ENCODE results near the gene PMAIP1.

The PMAIP1 gene

DNA sequence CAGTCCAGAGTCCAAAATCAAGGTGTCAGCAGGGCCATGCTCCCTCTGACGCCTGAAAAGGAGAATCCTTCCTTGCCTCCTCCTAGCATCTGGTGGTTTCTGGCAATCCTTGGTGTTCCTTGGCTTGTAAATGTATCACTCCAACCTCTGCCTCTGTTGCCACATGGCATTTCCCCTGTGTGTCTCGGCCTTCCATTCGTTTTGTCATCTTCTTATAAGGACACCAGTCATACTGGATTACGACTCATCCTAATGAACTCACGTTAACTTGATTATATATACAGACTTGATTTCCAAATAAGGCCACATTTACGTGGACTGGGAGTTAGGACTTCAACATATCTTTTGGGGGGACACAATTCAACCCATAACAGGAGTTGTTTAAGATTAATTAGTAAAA lies 15.8 kb downstream of the PMAIP1 start:
- no peak for DNase-seq

DNA sequence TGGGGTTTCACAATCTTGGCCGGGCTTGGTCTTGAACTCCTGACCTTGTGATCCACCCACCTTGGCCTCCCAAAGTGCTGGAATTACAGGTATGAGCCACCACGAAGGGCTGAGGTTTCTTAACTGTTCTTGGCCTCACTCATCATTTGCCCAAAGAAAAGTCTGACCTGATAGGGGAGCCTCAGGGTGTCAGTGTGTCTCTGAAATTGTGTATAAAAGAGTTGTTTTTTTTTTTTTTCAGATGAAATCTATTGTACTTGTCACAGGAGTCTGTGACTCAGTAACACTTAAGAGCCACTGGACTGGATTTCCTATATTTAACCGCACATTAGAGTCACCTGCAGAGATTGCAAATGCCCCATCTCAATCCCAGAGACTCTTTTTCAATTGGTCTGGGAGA lies 16.9 kb downstream of the PMAIP1 start:
- no peak for DNase-seq

DNA sequence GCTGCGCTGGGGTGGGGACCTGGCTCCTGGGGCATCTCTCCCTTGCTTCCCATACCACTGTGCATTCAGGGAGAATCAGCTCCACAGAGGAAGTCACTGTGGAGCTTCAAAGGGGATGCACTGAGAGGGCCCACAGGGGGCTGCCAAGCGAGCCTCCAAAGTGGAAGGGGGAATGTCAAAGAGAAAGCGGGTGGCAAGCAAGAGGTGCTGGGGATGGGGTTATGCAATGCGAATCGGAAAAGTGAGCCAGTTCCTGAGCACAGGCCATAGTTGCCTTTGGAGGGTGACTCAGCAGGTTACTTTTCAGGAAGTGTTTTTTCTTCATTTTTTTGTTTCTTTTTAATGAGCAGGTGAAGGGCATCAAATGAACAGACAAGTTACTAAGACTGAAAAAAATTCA lies 17.6 kb downstream of the PMAIP1 start:
- DNase-seq = no peak

DNA sequence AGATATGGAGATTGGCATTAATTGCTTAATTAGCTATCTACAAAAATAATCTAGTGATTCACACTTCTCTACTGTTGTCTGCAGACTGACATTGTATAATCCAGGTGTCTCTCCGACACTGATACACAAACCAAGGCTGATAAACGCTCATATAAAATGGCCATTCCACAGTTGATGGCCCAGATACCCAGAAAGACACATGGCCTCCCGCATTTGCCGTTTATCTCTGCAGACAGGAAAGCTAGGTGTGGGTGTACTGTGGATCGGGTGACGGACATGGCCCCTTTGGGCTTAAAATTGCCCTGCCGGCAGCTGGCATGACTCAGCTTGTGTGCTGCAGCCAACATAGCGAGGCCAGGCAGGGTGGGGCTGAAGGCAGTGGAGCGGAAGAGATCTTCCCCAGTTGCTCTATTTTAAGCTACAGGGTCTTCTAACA lies 18.5 kb downstream of the PMAIP1 start:
- DNase-seq = no peak

DNA sequence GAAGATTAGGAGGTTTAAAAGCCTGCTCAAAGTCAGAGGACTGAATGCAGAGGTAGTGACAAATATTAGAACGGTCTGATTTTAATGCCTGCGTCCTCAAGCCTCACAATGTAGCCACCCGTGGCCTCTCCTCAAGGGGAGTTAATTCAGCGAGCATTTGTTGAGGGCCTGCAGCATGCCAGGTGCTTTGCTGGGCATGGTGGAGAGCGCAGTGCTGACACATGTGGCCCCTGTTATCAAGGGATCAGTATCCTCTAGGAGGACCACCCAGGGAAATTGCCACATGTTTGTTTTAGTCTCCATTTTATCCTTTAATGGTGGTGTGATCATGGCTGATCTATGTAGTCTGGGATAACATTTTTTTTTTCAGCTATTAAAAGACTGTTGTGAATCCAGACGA lies 19.2 kb downstream of the PMAIP1 start:
- no peak for DNase-seq

DNA sequence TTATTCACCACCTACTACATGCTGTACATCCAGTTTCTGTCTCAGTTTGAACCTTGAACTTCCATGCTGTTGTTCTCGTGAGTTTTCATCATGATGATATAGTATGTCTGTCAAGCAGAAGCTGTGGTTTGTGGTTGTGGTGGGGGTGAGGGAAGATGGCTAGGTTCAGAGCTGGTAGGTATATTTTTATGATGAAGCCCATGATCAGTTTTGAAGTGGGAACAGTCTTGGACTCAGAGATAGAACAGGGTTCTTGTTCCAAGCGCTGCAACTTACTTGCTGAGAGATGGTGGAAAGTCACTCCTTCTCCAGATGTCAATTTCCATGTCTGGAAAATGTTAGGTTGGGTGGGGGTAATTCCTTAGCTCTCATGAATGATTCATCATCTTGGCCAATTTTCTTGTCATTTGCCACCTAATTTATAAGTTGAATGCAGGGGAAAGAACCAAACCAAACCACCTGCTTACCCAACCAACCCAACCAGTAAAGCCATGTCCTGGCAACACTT lies 21.6 kb downstream of the PMAIP1 start:
- no peak for DNase-seq

DNA sequence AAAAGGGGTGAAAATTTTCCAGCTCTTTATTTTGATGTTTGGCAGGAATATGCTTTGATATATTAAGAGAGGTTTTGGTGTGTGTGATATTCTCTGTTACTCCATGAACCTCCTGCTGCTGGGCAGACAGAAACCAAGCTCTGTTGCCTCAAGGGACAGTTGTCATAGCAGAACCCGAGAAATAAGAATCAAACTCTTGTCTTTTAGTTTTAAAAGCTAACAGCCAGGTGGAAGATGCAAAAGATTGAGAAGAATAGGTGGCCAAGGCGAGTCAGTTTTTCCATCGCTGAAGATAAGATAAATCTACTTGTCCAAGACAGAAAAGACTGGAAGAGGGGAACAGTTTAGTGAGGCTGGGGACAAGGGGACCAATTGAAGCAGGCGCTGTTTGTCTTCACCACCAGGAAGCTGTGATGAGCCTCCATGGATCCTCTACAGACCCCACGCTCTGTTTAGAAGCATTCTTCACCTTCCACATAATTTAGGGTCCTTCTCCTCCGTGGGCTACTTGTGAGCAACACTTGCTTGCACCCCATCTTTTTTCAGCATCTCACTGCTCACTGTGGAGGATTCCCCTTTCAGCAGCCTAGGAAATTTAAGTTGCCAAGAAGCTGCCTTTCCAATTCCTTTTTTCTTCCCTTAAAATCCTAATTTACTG lies 23.9 kb downstream of the PMAIP1 start:
- DNase-seq = no peak

DNA sequence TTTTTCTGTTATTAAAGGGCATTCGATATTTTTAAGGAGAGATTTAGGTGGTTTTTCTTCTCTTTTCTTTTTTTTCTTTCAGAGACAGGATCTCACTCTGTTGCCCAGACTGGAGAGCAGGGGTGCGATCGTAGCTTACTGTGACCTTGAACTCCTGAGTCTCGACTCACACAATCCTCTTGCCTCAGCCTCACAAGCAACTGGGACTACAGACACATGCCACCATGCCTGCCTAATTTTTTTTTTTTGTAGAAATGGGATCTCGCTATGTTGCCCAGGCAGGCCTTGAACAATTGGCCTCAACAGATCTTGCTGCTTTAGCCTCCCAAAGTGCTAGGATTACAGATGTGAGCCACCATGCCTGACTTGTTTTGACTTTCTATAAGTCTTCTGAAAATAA lies 26.3 kb downstream of the PMAIP1 start:
- DNase-seq = no peak

DNA sequence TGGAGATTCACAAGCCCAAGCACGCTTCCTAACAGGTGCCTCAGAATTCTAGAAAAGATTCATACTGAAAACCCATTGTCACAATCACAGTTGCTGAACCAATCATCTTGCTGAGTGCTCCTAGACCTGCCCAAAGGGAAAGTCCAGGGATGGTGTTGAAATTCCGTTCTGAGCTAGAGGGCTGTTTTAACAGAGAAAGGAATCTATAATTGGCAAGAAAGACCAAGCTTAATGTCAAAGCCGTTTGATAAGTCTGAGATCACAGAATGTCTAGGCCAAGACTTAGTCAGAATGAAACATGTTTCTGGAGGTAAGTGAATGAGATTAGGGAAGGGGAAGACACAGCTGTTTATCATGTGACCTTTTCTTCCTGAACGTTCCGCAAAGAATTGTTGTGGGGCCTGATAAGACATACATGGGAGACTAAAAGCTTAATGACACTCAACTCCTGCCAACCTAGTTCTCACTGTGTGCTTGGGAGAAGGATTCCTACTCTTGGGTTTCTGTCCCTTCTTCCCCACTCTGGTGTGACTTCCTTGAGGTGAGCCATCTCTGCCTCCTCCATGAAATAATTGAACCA lies 27.5 kb downstream of the PMAIP1 start:
- no peak for DNase-seq

DNA sequence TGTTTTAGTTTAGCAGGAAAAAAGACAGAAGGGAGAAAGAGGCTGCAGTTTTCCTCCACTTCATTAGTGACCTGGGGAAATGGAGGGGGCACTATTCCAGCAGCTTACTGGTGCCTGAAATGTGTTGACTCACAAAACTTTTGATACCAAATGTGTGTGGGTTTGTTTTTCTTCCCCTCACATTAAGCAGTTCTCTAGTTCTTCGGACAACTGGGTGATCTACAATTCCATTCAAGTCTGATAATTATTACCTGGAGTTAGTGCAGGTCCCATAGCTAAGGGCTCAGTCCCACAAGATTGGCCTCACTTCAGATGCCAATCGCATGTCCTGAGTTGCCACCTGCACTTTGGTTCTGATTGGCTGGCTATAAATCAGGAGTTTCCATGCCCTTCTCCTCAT lies 28.4 kb downstream of the PMAIP1 start:
- DNase-seq = no peak

DNA sequence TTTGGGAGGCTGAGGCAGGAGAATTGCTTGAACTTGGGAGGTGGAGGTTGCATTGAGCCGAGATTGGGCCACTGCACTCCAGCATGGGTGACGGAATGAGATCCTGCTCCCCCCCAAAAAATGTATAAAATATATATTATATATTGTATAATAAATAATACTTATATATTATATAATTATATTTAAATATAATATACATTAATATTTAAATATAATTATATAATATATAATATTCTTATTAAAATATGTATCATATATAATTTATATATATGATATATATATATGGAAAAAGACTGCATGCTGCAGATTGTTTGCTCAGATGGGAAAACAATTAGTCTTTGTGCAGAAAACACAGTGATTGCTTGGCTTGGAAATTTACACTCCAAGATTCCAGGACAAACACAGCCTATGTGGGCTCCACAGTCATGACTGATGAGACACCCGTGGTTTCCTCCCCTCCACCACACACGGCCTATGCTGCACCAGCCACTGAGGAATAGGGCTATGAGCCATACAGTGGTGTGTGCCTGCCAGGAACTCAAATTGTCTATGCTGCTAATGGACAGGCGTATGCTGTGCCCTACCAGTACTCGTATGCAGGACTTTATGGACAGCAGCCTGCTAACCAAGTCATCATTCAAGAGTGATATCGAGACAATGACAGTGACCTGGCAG lies 30.0 kb downstream of the PMAIP1 start:
- DNase-seq = no peak

DNA sequence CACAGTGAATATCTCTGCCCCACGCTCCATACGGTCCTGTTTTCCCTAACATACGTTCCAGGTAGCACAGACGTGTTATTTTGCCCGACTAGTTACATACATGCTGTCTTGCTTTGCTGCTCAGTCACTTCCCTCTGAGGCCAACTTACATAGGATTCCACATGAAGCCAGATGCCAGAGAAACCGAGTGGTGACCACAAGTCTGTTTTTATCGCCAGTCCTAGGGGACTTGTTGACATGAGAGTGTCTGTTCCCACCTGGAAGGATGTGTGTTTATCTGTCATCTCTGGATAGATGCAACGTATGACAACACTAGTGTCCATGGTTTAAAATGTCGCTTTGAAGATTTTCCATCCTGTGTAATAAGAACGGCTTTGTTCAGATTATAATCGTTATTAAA lies 32.6 kb downstream of the PMAIP1 start:
- no peak for DNase-seq

DNA sequence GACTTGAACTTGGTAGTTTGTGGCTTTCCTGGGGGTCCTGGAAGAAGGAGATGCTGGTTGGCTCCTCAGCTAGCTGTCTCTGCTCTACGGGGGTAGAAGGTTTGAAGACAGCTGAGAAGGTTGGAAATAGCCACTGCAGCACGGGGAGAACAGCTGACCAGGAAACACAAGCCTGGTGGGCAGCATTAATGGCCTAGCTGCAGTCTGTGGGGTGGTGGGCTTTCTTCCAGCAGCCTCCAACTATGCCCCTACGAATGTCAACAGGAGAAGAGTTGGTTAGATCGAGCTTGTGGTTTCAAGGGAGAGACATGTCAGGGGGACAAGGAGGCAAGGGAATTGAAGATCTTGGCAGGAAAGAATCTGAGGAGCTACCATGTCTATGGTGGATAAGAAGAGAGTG lies 38.9 kb downstream of the PMAIP1 start:
- DNase-seq = no peak

DNA sequence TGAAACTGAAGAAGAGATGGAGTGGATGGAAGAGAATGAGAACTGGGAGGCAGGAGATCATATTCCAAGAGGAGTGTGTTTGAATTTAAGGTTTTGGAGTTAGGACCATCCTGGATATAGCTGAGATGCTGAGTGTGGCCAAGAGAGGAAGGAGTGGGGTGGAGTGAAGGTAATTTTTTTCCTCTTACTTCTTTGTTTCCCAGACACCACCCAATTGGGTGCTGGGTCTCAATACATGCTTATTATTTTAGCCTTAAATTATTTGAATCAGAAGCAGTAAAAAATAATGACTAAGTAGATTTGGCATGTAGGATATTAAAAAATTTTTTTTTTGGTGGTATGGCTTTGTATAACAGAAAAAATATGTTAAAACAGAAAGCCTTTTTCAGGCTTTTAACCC lies 39.3 kb downstream of the PMAIP1 start:
- DNase-seq = no peak

DNA sequence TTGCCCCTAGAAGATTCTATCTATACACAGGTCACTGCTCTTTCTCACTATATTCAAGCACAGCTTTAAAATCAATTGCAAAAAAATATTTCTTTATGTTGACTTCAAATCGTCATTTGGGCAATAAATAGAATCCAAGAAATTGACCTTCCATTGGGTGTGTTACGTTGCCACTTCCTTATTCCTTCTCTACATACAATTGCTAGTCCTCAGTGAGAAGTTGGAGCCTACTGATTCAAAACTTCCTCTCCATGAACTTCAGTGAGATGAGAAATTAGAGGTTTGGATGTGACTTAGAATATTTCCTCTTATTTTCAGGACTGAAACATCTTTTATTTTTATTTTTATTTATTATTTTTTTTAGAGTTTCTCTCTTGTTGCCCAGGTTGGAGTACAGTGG lies 40.3 kb downstream of the PMAIP1 start:
- DNase-seq = no peak

DNA sequence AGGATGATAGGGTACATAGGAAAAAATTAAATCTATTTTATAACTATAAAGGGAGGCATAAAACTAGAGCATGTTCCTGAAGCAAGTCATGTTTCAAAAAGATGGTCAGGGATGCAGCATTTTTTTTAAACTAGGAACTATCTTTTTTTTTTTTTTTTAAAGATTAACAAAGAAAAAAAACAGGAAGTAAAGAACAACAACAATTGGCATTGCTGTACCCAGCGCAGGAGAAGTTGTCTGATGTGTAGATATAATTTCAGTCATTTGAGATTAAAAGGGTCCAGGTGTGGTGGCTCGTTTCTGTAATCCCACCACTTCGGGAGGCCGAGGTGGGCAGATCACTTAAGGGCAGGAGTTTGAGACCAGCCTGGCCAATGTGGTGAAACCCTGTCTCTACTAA lies 41.5 kb downstream of the PMAIP1 start:
- no peak for DNase-seq

DNA sequence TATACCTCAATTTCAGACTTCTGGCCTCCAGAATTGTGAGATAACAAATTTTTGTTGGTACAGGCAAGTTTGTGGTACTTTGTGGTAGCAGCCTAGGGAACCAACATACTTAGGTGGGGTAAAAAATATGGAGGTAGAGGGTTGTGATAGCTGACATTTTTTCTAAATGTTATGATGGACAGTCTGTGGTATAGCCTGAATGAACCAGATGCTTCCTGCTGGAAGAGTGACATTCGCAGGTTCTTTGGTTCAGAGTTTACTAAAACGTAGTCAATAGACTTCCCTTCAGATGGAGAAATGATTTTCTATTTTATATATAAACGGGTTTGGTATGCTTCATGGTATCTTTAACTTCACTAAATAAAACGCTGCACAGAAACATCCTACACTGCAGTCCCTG lies 42.8 kb downstream of the PMAIP1 start:
- no peak for DNase-seq

DNA sequence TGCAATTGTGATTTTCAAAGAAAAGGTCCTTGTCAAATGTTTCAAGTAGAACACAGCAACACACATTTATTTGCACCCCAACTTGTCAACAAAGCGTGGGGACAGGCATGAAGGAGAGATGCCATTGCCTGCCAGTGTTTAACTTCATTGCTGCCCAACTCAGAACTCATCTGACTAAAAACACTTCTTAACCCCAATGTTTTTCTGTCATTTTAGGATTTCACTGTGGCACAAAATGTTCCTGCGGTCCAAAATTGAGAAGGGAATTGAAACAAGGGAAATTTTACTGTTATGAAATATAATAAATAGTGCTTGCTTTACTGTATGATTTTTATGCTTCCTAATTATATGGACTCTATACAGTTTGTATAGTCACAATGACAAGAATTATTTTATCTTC lies 45.7 kb downstream of the PMAIP1 start:
- no peak for DNase-seq

DNA sequence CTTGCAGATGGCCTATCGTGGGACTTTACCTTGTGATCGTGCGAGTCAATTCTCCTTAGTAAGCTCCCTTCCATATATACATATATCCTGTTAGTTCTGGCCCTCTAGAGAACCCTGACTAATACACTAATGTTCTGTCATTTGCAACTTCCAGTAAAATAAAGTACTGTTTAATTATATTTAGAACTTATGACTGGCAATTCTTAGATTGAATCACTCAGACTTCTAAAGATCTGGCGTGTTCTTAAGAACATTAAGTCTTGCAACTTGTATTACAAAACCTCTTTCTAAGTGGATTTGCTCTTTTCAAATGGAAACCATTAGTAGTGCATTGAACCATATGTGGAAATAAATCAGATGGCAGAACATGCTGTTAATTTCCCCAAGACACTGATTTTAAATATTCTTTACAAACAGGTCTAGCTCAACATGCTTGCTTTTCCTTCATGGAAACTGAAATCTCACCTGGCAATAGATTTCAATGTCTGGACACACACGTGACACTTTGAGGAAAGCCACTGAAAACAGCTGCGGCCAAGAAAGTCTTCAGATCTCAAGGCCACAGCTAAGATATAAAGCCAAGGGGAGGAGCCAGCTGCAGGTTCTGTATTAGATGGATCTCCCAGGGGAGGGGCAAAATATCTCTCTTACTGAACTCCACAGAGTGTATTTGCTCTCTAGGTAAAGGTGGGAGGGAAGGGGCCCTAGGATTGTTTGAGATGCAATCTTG lies 50.6 kb downstream of the PMAIP1 start:
- no peak for DNase-seq

DNA sequence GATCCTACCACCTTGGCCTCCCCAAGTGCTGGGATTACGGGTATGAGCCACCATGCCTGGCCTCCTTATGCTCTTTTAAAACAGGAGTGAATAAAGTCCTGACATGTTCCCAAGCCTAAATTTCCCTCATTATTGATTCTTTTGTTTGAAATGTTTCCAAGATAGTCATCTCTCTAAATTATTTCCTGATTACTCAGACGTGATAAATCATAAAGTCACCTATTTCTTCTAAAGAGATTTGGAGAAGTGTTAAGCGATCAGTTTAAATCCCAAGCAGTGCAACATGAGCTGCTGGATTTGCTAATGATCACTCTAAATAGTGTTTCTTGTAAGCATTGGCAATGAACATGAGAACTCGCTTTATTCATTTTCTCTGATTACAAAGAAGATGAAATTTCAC lies 51.8 kb downstream of the PMAIP1 start:
- DNase-seq = no peak

DNA sequence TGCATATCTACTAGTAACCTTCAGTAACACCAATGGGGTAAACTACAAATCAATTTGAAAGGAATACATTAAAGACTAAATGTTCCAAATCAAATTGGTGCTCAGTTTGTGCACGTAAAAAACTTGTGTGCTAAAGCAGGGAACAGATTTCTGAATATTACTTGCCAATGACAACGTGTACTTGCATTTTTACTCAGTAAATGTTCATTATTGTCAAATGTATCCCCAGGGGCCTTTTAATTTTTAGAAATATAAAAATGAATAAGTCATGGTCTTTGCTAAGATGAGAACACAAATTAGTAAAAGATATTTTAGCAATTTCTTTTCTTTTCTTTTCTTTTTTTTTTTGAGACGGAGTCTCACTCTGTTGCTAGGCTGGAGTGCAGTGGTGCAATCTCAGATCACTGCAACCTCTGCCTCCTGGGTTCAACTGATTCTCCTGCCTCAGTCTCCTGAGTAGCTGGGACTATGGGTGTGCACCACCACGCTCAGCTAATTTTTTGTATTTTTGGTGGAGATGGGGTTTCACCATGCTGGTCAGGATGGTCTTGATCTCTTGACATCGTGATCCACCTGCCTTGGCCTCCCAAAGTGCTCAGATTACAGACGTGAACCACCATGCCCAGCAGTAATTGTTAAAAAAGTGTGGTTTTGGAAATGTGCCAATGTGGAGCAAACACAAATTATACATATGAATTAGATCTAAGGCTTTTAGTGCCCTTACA lies 52.6 kb downstream of the PMAIP1 start:
- DNase-seq = no peak
